Measurements from ENCODE around the gene CLDN14. TPM values are rescaled to one million over a fixed set of nuclear protein-coding genes. Genes with fewer than 3 reads are reported as not detected.
A peak's percentile ranks its signal among the peaks of the same experiment; 100 is the strongest.

Gene CLDN14
- total and polyA plus RNA-seq, 2 donors: 0.14 to 0.78 TPM

DNA sequence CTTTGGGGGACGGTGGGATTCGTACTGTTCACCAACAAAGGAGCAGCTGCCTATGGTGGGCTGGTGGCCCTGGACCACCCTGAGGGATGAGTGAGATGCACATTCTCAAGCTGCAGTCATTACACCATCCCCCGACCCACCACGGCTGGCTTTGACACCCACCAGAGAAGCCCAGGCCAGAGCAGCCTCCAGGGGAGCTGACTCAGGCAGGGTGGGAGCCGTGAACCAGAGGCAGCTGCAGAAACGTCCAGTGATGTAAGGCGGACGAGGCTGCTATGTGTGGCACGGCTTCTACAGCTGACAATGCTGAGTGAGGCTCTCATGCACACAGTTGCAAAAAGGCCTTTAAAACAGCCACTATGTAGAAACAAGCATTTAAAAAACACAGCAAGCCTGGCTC, 54.6 kb downstream of the CLDN14 start:
- WGBS: 97% methylated on average over 9 of the region's 9 CpGs
- Histone ChIP-seq H3K36me3 (ENCODE audit: control insufficient read depth in 2 of 2, insufficient read depth in 2 of 2, low read length in 1 of 2) (no peaks in the 10 kb centered on the region), H3K9me3 (ENCODE audit: control insufficient read depth in 2 of 2, insufficient read depth in 1 of 2, low read length in 1 of 2) (no peaks in the 10 kb centered on the region), H3K4me1 (ENCODE audit: control insufficient read depth in 2 of 2, insufficient read depth in 2 of 2, low read length in 2 of 2) (peaks cover 4 to 5% of the 10 kb centered on the region in 2 donors), H3K27ac (ENCODE audit: low read depth in 1 of 2, low read length in 1 of 2) (no peak overlapping the region), H3K4me3 (ENCODE audit: low read length in 2 of 2) (no peak overlapping the region), H3K27me3 (ENCODE audit: control insufficient read depth in 2 of 2, insufficient read depth in 1 of 2, low read length in 1 of 2) (peaks cover 0 to 17% of the 10 kb centered on the region in 2 donors)
- no peak for DNase-seq (ENCODE audit: low read depth in 6 of 9, low spot score in 9 of 9)

DNA sequence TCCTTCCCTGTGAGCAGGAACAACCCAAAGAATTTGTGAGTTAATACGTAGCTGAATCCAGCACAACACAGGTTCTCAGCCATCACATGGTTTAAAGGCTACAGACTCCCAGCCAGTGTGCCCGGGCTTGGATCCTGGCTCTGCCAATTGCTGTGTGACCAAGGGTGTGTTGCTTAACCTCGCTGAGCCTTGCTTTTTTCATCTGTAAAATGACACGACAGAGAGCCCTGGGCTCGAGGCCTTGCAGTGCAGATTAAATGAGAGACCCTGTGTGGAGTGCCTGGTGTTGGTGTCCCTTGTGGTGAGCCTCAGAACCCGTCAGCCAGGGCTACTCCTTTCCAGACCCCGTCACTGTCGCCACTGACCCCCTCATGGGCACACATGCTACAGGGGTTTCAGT, 55.3 kb downstream of the CLDN14 start:
- 98% methylated on average over 8 of the region's 8 CpGs for WGBS
- no peaks in the 10 kb centered on the region for H3K4me1 ChIP-seq (ENCODE audit: control insufficient read depth in 2 of 2, insufficient read depth in 2 of 2, low read length in 2 of 2)
- DNase-seq (ENCODE audit: low read depth in 6 of 9, low spot score in 9 of 9): no peak

DNA sequence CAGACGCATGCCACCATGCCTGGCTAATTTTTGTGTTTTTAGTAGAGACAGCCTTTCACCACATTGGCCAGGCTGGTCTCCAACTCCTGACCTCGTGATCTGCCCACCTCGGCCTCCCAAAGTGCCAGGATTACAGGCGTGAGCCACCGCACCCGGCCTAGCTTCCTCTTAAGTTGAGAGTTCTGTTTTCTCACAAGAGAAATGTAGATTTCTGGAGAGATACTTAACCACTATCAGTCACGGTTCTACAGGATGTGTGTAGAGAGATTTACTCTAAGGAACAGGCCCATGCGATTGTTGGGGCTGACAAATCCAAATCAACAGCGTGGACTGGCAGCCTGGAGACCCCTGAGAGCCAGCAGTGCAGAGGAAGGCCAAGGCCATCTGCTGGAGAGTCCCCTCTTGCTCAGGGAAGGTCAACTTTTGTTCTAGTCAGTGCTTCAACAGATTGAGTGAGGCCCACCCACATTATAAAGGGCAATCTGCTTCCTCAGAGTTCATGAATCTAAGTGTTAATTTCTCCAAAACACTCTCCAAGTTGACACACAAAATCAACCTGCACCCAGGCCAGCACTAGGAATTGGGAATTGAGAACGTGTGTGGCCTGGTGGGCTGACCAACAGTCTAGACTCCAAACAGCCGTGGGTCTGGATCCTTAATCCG, 56.0 kb downstream of the CLDN14 start:
- H3K4me3 ChIP-seq (ENCODE audit: low read length in 2 of 2): no peak overlapping the region
- no peak overlapping the region for H3K27ac ChIP-seq (ENCODE audit: low read depth in 1 of 2, low read length in 1 of 2)
- H3K4me1 ChIP-seq (ENCODE audit: control insufficient read depth in 2 of 2, insufficient read depth in 2 of 2, low read length in 2 of 2): no peaks in the 10 kb centered on the region
- H3K36me3 ChIP-seq (ENCODE audit: control insufficient read depth in 2 of 2, insufficient read depth in 2 of 2, low read length in 1 of 2): no peaks in the 10 kb centered on the region
- no peaks in the 10 kb centered on the region for H3K9me3 ChIP-seq (ENCODE audit: control insufficient read depth in 2 of 2, insufficient read depth in 1 of 2, low read length in 1 of 2)
- WGBS: 87% methylated on average over 12 of the region's 12 CpGs
- H3K27me3 ChIP-seq (ENCODE audit: control insufficient read depth in 2 of 2, insufficient read depth in 1 of 2, low read length in 1 of 2): peaks cover 0 to 4% of the 10 kb centered on the region in 2 donors
- no peak for DNase-seq (ENCODE audit: low read depth in 6 of 9, low spot score in 9 of 9)

More for the DNA sequence above, 55.3 kb downstream of the CLDN14 start:
- no peak overlapping the region for H3K27ac ChIP-seq (ENCODE audit: low read depth in 1 of 2, low read length in 1 of 2)
- H3K4me3 ChIP-seq (ENCODE audit: low read length in 2 of 2): no peak overlapping the region
- H3K9me3 ChIP-seq (ENCODE audit: control insufficient read depth in 2 of 2, insufficient read depth in 1 of 2, low read length in 1 of 2): no peaks in the 10 kb centered on the region
- peaks cover 0 to 10% of the 10 kb centered on the region in 2 donors for H3K27me3 ChIP-seq (ENCODE audit: control insufficient read depth in 2 of 2, insufficient read depth in 1 of 2, low read length in 1 of 2)
- no peaks in the 10 kb centered on the region for H3K36me3 ChIP-seq (ENCODE audit: control insufficient read depth in 2 of 2, insufficient read depth in 2 of 2, low read length in 1 of 2)

DNA sequence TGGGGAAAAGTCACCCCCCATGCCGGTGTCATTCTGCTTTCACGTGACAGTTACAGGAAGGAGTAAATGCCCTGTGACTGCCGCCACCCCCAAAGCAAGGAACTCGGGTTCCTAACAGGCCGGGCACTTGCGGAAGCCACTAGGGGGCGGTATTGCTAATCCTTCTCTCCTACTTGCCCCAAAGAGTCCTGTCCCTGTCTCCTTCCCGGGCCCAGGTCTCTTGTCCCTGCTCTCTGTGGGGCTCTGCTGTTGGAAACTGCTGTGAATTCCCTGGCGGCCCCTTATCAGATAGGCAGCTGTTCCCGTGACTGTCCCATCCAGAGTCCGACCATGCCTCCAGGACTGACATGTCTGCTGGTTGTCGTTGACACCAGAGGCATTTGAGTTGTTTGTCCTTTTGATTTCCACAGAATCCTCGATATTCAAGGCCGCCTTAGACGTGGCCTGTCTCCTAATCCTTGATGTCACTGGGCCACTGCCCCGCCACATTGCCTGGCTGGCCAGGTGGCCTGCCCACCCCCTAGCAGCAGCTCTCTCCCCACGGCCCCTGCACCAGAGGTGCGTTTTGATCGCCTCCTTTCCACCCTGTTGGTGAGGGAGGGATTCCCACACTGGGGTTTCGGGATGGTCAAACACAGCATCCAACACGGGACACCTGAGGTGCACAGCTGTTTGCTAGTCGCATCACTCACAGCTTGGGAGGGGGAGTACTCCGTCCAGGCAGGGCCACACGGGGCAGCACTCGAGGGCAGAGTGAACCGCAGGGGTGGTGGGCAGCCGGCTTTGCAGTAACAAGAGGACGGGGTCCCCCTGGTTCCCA, 57.4 kb downstream of the CLDN14 start:
- DNase-seq (ENCODE audit: low read depth in 6 of 9, low spot score in 9 of 9): peak in 5 of 9 donors; percentile 12 to 58 (median 35)
- no peak overlapping the region for H3K4me3 ChIP-seq (ENCODE audit: low read length in 2 of 2)
- WGBS: 78% methylated on average over 28 of the region's 28 CpGs
- H3K9me3 ChIP-seq (ENCODE audit: control insufficient read depth in 2 of 2, insufficient read depth in 1 of 2, low read length in 1 of 2): no peaks in the 10 kb centered on the region
- H3K4me1 ChIP-seq (ENCODE audit: control insufficient read depth in 2 of 2, insufficient read depth in 2 of 2, low read length in 2 of 2): no peaks in the 10 kb centered on the region
- H3K27ac ChIP-seq (ENCODE audit: low read depth in 1 of 2, low read length in 1 of 2): no peak overlapping the region
- no peaks in the 10 kb centered on the region for H3K36me3 ChIP-seq (ENCODE audit: control insufficient read depth in 2 of 2, insufficient read depth in 2 of 2, low read length in 1 of 2)
- no peaks in the 10 kb centered on the region for H3K27me3 ChIP-seq (ENCODE audit: control insufficient read depth in 2 of 2, insufficient read depth in 1 of 2, low read length in 1 of 2)

DNA sequence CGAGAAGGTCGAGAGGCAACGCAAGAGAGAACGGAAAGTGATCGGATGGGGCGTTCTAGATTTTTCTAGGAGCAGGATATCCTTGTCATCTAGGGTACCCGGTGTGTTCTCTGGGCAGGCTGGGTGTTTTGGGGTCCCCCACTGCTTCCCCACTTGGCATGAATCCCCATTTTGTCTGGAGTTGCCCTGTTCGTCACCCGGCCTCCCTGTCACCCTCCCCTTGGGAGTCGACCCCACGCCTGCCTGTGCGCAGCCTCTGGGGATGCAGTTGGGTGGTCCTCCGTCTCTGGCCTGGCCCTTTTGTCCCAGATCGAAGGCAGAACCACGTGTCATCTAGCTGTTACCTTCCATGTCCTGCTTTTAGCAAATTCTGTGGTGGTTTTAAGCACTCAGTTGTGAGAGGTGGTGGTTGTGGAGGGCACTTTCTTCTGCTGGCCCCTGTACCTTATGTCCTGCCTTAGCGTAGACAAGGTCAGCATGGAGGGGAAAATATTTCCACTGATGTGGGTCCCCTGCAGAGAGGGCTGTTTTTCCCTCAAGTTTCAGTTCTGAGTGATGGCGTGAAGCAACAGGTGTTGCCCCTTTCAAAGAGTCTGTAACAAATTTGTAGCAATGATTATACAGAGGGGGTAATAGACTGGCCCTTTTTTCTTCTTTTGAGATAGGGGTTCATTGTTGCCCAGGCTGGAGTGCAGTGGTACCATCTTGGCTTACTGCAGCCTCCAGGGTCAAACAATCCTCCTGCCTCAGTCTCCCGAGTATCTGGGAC, 59.2 kb downstream of the CLDN14 start:
- Histone ChIP-seq H3K27me3 (ENCODE audit: control insufficient read depth in 2 of 2, insufficient read depth in 1 of 2, low read length in 1 of 2) (no peaks in the 10 kb centered on the region), H3K4me1 (ENCODE audit: control insufficient read depth in 2 of 2, insufficient read depth in 2 of 2, low read length in 2 of 2) (no peaks in the 10 kb centered on the region), H3K9me3 (ENCODE audit: control insufficient read depth in 2 of 2, insufficient read depth in 1 of 2, low read length in 1 of 2) (no peaks in the 10 kb centered on the region), H3K36me3 (ENCODE audit: control insufficient read depth in 2 of 2, insufficient read depth in 2 of 2, low read length in 1 of 2) (peaks cover 3 to 5% of the 10 kb centered on the region in 2 donors), H3K27ac (ENCODE audit: low read depth in 1 of 2, low read length in 1 of 2) (no peak overlapping the region), H3K4me3 (ENCODE audit: low read length in 2 of 2) (no peak overlapping the region)
- 96% methylated on average over 18 of the region's 18 CpGs for WGBS
- no peak for DNase-seq (ENCODE audit: low read depth in 6 of 9, low spot score in 9 of 9)

DNA sequence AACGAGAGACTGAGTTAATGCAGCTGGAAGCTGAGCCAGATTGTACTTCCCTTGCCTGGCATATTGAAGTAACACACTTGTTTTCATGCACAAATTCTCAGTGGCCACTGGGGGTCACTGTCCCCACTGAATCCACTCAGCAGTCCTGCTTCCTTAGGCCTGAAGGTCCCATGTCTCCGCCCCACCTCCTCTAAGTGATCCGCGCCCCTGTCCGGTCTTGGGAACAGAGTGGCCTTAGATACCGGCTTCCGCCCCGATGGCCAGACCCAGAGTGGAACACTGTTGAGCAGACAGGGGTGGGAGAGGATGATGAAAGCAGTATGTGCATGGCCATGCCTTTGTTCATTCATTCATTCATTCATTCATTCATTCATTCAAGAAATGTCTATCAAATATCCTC, 59.9 kb downstream of the CLDN14 start:
- no peaks in the 10 kb centered on the region for H3K9me3 ChIP-seq (ENCODE audit: control insufficient read depth in 2 of 2, insufficient read depth in 1 of 2, low read length in 1 of 2)
- 60% methylated on average over 8 of the region's 8 CpGs for WGBS
- H3K4me3 ChIP-seq (ENCODE audit: low read length in 2 of 2): no peak overlapping the region
- no peaks in the 10 kb centered on the region for H3K4me1 ChIP-seq (ENCODE audit: control insufficient read depth in 2 of 2, insufficient read depth in 2 of 2, low read length in 2 of 2)
- H3K27me3 ChIP-seq (ENCODE audit: control insufficient read depth in 2 of 2, insufficient read depth in 1 of 2, low read length in 1 of 2): no peaks in the 10 kb centered on the region
- no peak overlapping the region for H3K27ac ChIP-seq (ENCODE audit: low read depth in 1 of 2, low read length in 1 of 2)
- H3K36me3 ChIP-seq (ENCODE audit: control insufficient read depth in 2 of 2, insufficient read depth in 2 of 2, low read length in 1 of 2): peaks cover 5 to 12% of the 10 kb centered on the region in 2 donors
- DNase-seq (ENCODE audit: low read depth in 6 of 9, low spot score in 9 of 9): peak in 6 of 9 donors; percentile 15 to 56 (median 28)

DNA sequence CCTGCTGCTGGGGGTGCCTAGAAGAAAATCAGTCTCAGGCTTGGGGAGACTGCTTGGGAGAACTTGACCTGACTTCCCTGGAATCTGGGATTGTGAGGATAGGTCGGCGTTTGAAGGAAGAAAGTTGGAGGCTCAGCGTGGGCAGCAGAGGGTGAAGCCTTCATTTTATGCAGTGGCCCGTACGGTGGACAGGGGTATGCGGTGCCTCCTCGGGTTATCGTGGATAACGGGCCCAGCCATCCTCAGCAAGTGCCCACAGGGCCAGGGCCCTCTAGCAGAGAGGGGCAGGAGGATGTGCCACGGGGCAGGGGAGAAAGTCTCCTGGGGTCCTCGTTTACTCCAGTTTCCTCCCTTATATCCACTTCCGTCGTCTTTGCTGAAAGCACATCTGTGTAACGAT, 60.7 kb downstream of the CLDN14 start:
- no peaks in the 10 kb centered on the region for H3K4me1 ChIP-seq (ENCODE audit: control insufficient read depth in 2 of 2, insufficient read depth in 2 of 2, low read length in 2 of 2)
- no peaks in the 10 kb centered on the region for H3K27me3 ChIP-seq (ENCODE audit: control insufficient read depth in 2 of 2, insufficient read depth in 1 of 2, low read length in 1 of 2)
- WGBS: 97% methylated on average over 14 of the region's 14 CpGs
- H3K36me3 ChIP-seq (ENCODE audit: control insufficient read depth in 2 of 2, insufficient read depth in 2 of 2, low read length in 1 of 2): peaks cover 5 to 12% of the 10 kb centered on the region in 2 donors
- H3K9me3 ChIP-seq (ENCODE audit: control insufficient read depth in 2 of 2, insufficient read depth in 1 of 2, low read length in 1 of 2): no peaks in the 10 kb centered on the region
- H3K4me3 ChIP-seq (ENCODE audit: low read length in 2 of 2): no peak overlapping the region
- no peak for DNase-seq (ENCODE audit: low read depth in 6 of 9, low spot score in 9 of 9)
- H3K27ac ChIP-seq (ENCODE audit: low read depth in 1 of 2, low read length in 1 of 2): no peak overlapping the region

DNA sequence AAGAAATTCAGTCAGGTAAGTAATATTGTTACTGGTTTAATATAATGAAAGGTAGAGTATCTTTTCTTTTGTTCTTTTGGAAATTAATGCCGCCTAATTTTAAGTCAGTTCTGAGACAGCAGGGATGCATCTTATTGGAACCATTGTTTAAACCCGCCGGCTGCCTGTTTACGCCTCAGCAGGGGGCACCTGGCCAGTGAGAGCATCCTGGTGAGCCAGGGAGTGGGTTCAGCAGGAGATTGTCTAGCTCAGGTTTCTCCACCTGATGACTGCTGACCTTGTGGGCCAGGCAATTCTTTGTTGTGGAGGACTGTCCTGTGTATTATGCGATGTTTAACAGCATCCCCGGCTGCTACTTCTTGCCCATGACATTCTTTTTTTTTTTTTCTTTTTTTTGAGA, 64.5 kb downstream of the CLDN14 start:
- 96% methylated on average over 6 of the region's 6 CpGs for WGBS

DNA sequence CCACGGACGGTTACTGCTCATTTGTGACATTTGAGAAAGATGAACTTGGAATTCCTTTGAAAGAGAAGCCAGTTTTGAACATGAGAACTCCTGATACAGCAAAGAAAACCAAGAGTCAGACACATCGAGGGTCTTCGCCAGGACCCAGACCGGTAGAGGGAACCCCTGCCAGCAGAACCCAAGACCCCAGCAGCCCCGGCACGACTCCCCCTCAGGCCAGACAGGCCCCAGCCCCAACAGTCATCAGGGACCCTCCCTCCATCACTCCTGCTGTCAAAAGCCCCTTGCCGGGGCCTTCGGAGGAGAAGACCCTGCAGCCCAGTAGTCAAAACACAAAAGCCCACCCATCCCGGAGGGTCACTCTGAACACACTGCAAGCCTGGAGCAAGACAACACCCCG, 67.0 kb downstream of the CLDN14 start:
- Histone ChIP-seq H3K4me1 (ENCODE audit: control insufficient read depth in 2 of 2, insufficient read depth in 2 of 2, low read length in 2 of 2) (peaks cover 0 to 2% of the 10 kb centered on the region in 2 donors), H3K27me3 (ENCODE audit: control insufficient read depth in 2 of 2, insufficient read depth in 1 of 2, low read length in 1 of 2) (no peaks in the 10 kb centered on the region), H3K4me3 (ENCODE audit: low read length in 2 of 2) (no peak overlapping the region), H3K36me3 (ENCODE audit: control insufficient read depth in 2 of 2, insufficient read depth in 2 of 2, low read length in 1 of 2) (peaks cover 17 to 36% of the 10 kb centered on the region in 2 donors), H3K27ac (ENCODE audit: low read depth in 1 of 2, low read length in 1 of 2) (no peak overlapping the region), H3K9me3 (ENCODE audit: control insufficient read depth in 2 of 2, insufficient read depth in 1 of 2, low read length in 1 of 2) (no peaks in the 10 kb centered on the region)
- 95% methylated on average over 11 of the region's 11 CpGs for WGBS
- DNase-seq (ENCODE audit: low read depth in 6 of 9, low spot score in 9 of 9): no peak

More for the DNA sequence above, 64.5 kb downstream of the CLDN14 start:
- peaks cover 17 to 32% of the 10 kb centered on the region in 2 donors for H3K36me3 ChIP-seq (ENCODE audit: control insufficient read depth in 2 of 2, insufficient read depth in 2 of 2, low read length in 1 of 2)
- DNase-seq (ENCODE audit: low read depth in 6 of 9, low spot score in 9 of 9): no peak
- peaks cover 0 to 2% of the 10 kb centered on the region in 2 donors for H3K4me1 ChIP-seq (ENCODE audit: control insufficient read depth in 2 of 2, insufficient read depth in 2 of 2, low read length in 2 of 2)
- H3K27ac ChIP-seq (ENCODE audit: low read depth in 1 of 2, low read length in 1 of 2): no peak overlapping the region
- no peaks in the 10 kb centered on the region for H3K27me3 ChIP-seq (ENCODE audit: control insufficient read depth in 2 of 2, insufficient read depth in 1 of 2, low read length in 1 of 2)
- no peaks in the 10 kb centered on the region for H3K9me3 ChIP-seq (ENCODE audit: control insufficient read depth in 2 of 2, insufficient read depth in 1 of 2, low read length in 1 of 2)
- H3K4me3 ChIP-seq (ENCODE audit: low read length in 2 of 2): no peak overlapping the region

Data from thymus (tissue), 11 donors.